ENCODE data around the gene IFNAR1. TPM values are rescaled to one million over a fixed set of nuclear protein-coding genes. Genes with fewer than 3 reads are reported as not detected.

Gene IFNAR1
- total RNA-seq, 4 donors from 2014 or later, result 8.9 to 24.3 (median 9.9) TPM

DNA sequence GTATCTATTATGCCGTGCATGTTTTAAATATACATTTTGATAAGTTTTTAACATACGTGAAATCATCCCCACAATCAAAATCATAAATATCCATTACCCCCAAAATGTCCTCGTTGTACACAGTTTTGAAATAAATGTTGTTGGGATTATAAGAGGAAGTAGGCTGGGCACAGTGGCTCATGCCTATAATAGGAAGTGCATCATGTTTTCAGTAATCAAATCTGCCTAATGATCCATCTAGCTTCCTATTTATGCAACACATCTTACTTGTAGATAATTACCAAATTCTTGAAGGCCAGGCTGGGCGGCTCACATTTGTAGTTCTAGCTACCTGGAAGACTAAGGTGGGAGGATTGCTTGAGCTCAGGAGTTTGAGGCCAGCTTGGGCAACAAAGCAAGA lies 63.4 kb downstream of the IFNAR1 start:
- TF ChIP-seq, protein P1, sequence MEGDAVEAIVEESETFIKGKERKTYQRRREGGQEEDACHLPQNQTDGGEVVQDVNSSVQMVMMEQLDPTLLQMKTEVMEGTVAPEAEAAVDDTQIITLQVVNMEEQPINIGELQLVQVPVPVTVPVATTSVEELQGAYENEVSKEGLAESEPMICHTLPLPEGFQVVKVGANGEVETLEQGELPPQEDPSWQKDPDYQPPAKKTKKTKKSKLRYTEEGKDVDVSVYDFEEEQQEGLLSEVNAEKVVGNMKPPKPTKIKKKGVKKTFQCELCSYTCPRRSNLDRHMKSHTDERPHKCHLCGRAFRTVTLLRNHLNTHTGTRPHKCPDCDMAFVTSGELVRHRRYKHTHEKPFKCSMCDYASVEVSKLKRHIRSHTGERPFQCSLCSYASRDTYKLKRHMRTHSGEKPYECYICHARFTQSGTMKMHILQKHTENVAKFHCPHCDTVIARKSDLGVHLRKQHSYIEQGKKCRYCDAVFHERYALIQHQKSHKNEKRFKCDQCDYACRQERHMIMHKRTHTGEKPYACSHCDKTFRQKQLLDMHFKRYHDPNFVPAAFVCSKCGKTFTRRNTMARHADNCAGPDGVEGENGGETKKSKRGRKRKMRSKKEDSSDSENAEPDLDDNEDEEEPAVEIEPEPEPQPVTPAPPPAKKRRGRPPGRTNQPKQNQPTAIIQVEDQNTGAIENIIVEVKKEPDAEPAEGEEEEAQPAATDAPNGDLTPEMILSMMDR (IDR thresholded peaks at IDR 0.05 in 4 of 5, conservative IDR thresholded peaks at IDR 0.05 in 1 of 5), result no peak
- TF ChIP-seq POLR2A (IDR thresholded peaks at IDR 0.05), result no peak
- H3K4me3 ChIP-seq, result no peak overlapping the region
- H3K36me3 ChIP-seq, result no peaks in the 10 kb centered on the region
- ATAC-seq (no peak), DNase-seq (no peak)
- H3K9me3 ChIP-seq, result no peaks in the 10 kb centered on the region
- H3K27ac ChIP-seq, result no peak overlapping the region
- peaks cover 3 to 7% of the 10 kb centered on the region in 2 donors for H3K4me1 ChIP-seq
- in situ Hi-C loops (cut with MboI; ENCODE audit: low sequenced_read_pairs in 4 of 4), result no loop called here
- intact Hi-C loops (cut with DNase I; ENCODE audit: low total_unique reads), result loop anchor here (10.0 kb wide), 1 partner anchor 47 kb away; no protein-coding TSS in a partner anchor
- no peaks in the 10 kb centered on the region for H3K27me3 ChIP-seq

DNA sequence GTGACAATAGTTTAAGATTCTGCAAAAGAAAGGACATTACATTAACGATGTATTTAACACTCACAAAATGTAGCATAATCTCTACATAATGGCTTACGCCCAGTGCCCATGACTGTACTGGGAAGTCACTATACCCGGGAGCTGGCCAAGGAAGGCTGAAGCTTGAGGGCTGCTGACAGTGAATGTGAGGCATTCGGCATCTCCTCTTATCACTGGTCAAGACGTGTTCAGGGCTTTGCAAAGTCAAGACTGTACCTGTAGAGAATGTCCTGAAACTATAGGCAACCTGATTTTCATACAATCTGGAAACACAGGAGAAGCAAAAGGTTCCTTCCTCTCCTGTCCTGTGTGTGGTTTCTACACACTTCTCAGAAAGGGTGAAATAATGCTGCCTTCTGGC lies 65.7 kb downstream of the IFNAR1 start:
- TF ChIP-seq, protein P1 (IDR thresholded peaks at IDR 0.05 in 4 of 5, conservative IDR thresholded peaks at IDR 0.05 in 1 of 5), result no peak
- no peak for TF ChIP-seq POLR2A (IDR thresholded peaks at IDR 0.05)
- Histone ChIP-seq H3K4me3 (no peak overlapping the region), H3K36me3 (no peaks in the 10 kb centered on the region), H3K27ac (no peak overlapping the region), H3K9me3 (no peaks in the 10 kb centered on the region), H3K4me1 (no peaks in the 10 kb centered on the region), H3K27me3 (no peaks in the 10 kb centered on the region)
- intact Hi-C loops (cut with DNase I; ENCODE audit: low total_unique reads), result no loop called here
- in situ Hi-C loops (cut with MboI; ENCODE audit: low sequenced_read_pairs in 4 of 4), result no loop called here
- DNase-seq, result no peak
- ATAC-seq, result no peak

DNA sequence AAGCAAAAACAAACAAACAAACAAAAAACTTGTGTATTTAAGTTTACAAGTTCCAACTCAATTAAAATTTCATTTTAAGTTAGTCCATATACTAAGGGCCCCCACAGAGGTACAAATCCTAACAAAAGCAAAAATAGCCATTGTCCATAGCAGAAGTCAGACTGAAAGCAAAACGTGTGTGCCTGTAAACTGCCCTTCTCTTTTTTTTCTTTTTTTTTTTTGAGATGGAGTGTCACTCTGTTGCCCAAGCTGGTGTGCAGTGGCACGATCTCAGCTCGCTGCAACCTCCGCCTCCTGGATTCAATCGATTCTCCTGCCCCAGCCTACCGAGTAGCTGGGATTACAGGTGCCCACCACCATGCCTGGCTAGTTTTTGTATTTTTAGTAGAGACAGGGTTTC lies 66.9 kb downstream of the IFNAR1 start:
- ATAC-seq (no peak), DNase-seq (no peak)
- Histone ChIP-seq H3K27ac (no peak overlapping the region), H3K4me3 (no peak overlapping the region), H3K27me3 (no peaks in the 10 kb centered on the region), H3K4me1 (no peaks in the 10 kb centered on the region), H3K36me3 (no peaks in the 10 kb centered on the region), H3K9me3 (no peaks in the 10 kb centered on the region)
- TF ChIP-seq POLR2A (IDR thresholded peaks at IDR 0.05), result no peak
- intact Hi-C loops (cut with DNase I; ENCODE audit: low total_unique reads), result no loop called here
- in situ Hi-C loops (cut with MboI; ENCODE audit: low sequenced_read_pairs in 4 of 4), result no loop called here

DNA sequence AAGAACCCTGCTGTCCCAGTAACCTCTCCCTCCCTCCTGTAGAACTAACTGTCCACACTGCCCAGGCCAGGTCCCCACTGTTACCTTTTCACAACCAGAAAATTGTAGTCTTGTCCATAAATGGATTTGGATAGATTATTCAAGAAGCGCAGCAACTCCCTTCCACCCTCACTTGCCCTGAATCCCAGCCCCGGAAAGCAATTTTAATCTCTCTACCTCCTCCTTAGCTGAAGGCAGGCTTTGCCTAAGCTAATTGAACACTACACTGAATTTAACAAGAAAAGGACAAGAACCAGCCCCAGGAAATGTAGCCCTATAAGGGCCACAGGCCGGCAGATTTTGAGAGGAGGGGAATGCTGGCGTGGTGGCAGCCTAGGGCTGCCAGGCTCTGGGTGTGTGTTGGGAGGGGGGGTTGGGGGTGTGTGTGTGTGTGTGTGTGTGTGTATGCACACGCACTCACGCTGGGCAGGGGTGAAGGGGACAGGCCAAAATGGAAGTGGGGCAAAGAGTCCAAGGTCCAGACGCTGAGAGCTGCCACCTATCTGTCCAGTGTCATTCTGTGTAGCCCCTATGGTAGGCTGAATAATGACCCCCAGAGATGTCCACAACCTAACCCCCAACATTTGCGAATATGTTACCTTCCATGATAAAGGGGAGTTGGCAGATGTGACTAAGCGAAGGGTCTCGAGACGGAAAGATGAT lies 67.7 kb downstream of the IFNAR1 start:
- H3K4me1 ChIP-seq, result no peaks in the 10 kb centered on the region
- H3K36me3 ChIP-seq, result no peaks in the 10 kb centered on the region
- H3K9me3 ChIP-seq, result no peaks in the 10 kb centered on the region
- DNase-seq (no peak), ATAC-seq (no peak)
- H3K27me3 ChIP-seq, result no peaks in the 10 kb centered on the region
- H3K4me3 ChIP-seq, result no peak overlapping the region
- in situ Hi-C loops (cut with MboI; ENCODE audit: low sequenced_read_pairs in 4 of 4) (no loop called here), intact Hi-C loops (cut with DNase I; ENCODE audit: low total_unique reads) (no loop called here)
- H3K27ac ChIP-seq, result no peak overlapping the region
- TF ChIP-seq POLR2A (IDR thresholded peaks at IDR 0.05), result no peak
- TF ChIP-seq, protein P1 (IDR thresholded peaks at IDR 0.05 in 4 of 5, conservative IDR thresholded peaks at IDR 0.05 in 1 of 5), result no peak

DNA sequence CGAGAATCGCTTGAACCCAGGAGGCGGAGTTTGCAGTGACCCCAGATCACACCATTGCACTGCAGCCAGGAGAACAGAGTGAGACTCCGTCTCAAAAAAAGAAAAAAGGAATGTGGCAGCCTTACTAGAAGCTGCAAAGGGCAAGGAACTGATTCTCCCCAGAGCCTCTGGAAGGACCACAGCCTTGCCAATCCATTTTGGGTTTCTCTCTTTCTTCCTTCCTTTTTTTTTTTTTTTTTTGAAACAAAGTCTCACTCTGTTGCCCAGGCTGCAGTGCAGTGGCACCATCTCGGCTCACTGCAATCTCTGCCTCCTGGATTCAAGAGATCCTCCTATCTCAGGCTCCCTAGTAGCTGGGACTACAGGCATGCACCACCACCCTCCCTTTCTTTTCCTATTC lies 68.6 kb downstream of the IFNAR1 start:
- Histone ChIP-seq H3K27ac (no peak overlapping the region), H3K4me1 (no peaks in the 10 kb centered on the region), H3K9me3 (no peaks in the 10 kb centered on the region), H3K4me3 (no peak overlapping the region), H3K36me3 (no peaks in the 10 kb centered on the region), H3K27me3 (no peaks in the 10 kb centered on the region)
- in situ Hi-C loops (cut with MboI; ENCODE audit: low sequenced_read_pairs in 4 of 4), result no loop called here
- intact Hi-C loops (cut with DNase I; ENCODE audit: low total_unique reads), result no loop called here
- DNase-seq (no peak), ATAC-seq (no peak)
- TF ChIP-seq POLR2A (IDR thresholded peaks at IDR 0.05), result no peak
- TF ChIP-seq, protein P1 (IDR thresholded peaks at IDR 0.05 in 4 of 5, conservative IDR thresholded peaks at IDR 0.05 in 1 of 5), result no peak

Data from gastrocnemius medialis (tissue), 4 donors.